H1 (cell line): ENCODE measurements around the gene KCNMA1. TPM values are rescaled to one million over a fixed set of nuclear protein-coding genes. Genes with fewer than 3 reads are reported as not detected.

Experiments used
- CTCF ChIA-PET: fragments of 300-600 bp; sonication (Branson Sonifier 250); formaldehyde crosslinking; loops from one replicate; lab custom pipeline; 2021; ENCODE audit not compliant: partially characterized antibody; lab: Charles Lee
- POLR2A ChIA-PET: fragments of 300-600 bp; sonication (Branson Sonifier 250); formaldehyde crosslinking; loops from one replicate; lab custom pipeline; 2021; ENCODE audit warnings: inconsistent platforms; ENCODE audit not compliant: partially characterized antibody; lab: Charles Lee
- DNase-seq, 2 experiments: peaks; one replicate each; pipeline versions ENCODE4 v3.0.0 to v3.0.0-alpha.2; 2010 to 2022; ENCODE audit warnings: low spot score in 2 of 2, low read depth in 1 of 2, mixed read lengths in 1 of 2
- FAIRE-seq: peaks from 2 replicates; lab custom pipeline; 2011; peaks lifted over from hg19 to GRCh38; lab: Jason Lieb, UNC
- H2AFZ ChIP-seq: 2 replicates; pipeline ENCODE4 v1.8.1; 2012; ENCODE audit warnings: low read length, inconsistent platforms
- H2AK5ac ChIP-seq: 2 replicates; pipeline ENCODE4 v1.6.1; 2013; ENCODE audit warnings: low read depth, low read length
- H2BK120ac ChIP-seq: replicated peaks from 2 replicates; pipeline ENCODE3; 2013; ENCODE audit warnings: low read depth, low read length, inconsistent platforms
- H2BK12ac ChIP-seq: 2 replicates; pipeline ENCODE4 v1.6.1; 2013; ENCODE audit warnings: low read depth, low read length
- H2BK15ac ChIP-seq: 2 replicates; pipeline ENCODE4 v1.6.1; 2013; ENCODE audit warnings: low read length
- H2BK20ac ChIP-seq: 2 replicates; pipeline ENCODE4 v1.6.1; 2013; ENCODE audit warnings: low read length
- H2BK5ac ChIP-seq: 2 replicates; pipeline ENCODE4 v1.6.1; 2013; ENCODE audit warnings: low read depth, low read length
- H3K14ac ChIP-seq: 2 replicates; pipeline ENCODE4 v1.6.1; 2013; ENCODE audit warnings: inconsistent platforms; ENCODE audit not compliant: insufficient read length
- H3K18ac ChIP-seq: 2 replicates; pipeline ENCODE4 v1.6.1; 2013; ENCODE audit warnings: low read length; ENCODE audit errors: extremely low read depth
- H3K23ac ChIP-seq: 2 replicates; pipeline ENCODE4 v1.6.1; 2013; ENCODE audit warnings: inconsistent platforms; ENCODE audit not compliant: insufficient read length
- H3K23me2 ChIP-seq: 2 replicates; pipeline ENCODE4 v1.6.1; 2013; ENCODE audit warnings: low read depth, low read length
- H3K27ac ChIP-seq: 2 replicates; pipeline ENCODE4 v1.6.1; 2011; ENCODE audit warnings: low read depth, low read length, inconsistent platforms
- H3K27me3 ChIP-seq, 4 experiments: replicated peaks in 1 of 4; 1 replicate in 1 of 4; 2 replicates in 3 of 4; pipeline versions ENCODE4 v1.6.1 to v1.8.1; 2011 to 2013; ENCODE audit warnings: low read length in 3 of 4, mild to moderate bottlenecking in 3 of 4, inconsistent platforms in 2 of 4, mixed read lengths in 2 of 4, moderate library complexity in 1 of 4; ENCODE audit not compliant: control insufficient read depth in 3 of 4, insufficient read depth in 3 of 4; ENCODE audit errors: extremely low read depth in 1 of 4
- H3K36me3 ChIP-seq, 4 experiments: 2 replicates each; pipeline versions ENCODE4 v1.6.1 to v1.8.1; 2011 to 2013; ENCODE audit warnings: mild to moderate bottlenecking in 4 of 4, low read length in 3 of 4, moderate library complexity in 2 of 4, control low read depth in 1 of 4, inconsistent platforms in 1 of 4; ENCODE audit not compliant: insufficient read depth in 4 of 4, control insufficient read depth in 2 of 4
- H3K4ac ChIP-seq: replicated peaks from 2 replicates; pipeline ENCODE3; 2013; ENCODE audit warnings: low read length, low read depth, mixed read lengths, inconsistent platforms; ENCODE audit not compliant: insufficient read length
- H3K4me1 ChIP-seq, 4 experiments: replicated peaks in 1 of 4; 1 replicate in 1 of 4; 2 replicates in 3 of 4; pipeline versions ENCODE4 v1.6.1 to v1.8.1; 2011 to 2013; ENCODE audit warnings: low read length in 3 of 4, inconsistent platforms in 2 of 4, mixed read lengths in 1 of 4; ENCODE audit not compliant: insufficient read depth in 4 of 4, control insufficient read depth in 3 of 4
- H3K4me2 ChIP-seq, 2 experiments: 2 replicates each; pipeline versions ENCODE4 v1.6.1 to v1.8.1; 2011 to 2013; ENCODE audit warnings: low read depth in 2 of 2, low read length in 2 of 2, control low read depth in 1 of 2, inconsistent platforms in 1 of 2, mild to moderate bottlenecking in 1 of 2; ENCODE audit not compliant: insufficient read depth in 1 of 2
- H3K4me3 ChIP-seq, 4 experiments: fragments of 200-600, 300-600 bp in 1 of 4; sonication (generic), shearing (Covaris generic), sonication (Bioruptor Twin) in 1 of 4; 2 replicates each; pipeline versions ENCODE4 v1.5.1 to v1.8.1; 2011 to 2016; ENCODE audit warnings: low read length in 4 of 4, low read depth in 3 of 4, control low read depth in 2 of 4, inconsistent platforms in 2 of 4, mild to moderate bottlenecking in 2 of 4, mixed read lengths in 1 of 4, moderate library complexity in 1 of 4; ENCODE audit not compliant: insufficient read depth in 2 of 4; ENCODE audit errors: extremely low read depth in 1 of 4
- H3K56ac ChIP-seq: replicated peaks from 2 replicates; pipeline ENCODE3; 2013; ENCODE audit warnings: low read depth, mild to moderate bottlenecking, mixed read lengths, low read length, inconsistent platforms; ENCODE audit not compliant: insufficient read length
- H3K79me1 ChIP-seq: 2 replicates; pipeline ENCODE4 v1.6.1; 2013; ENCODE audit warnings: low read depth, low read length, control low read depth
- H3K79me2 ChIP-seq, 2 experiments: 2 replicates each; pipeline versions ENCODE4 v1.6.1 to v1.8.1; 2012 to 2013; ENCODE audit warnings: low read length in 2 of 2, mild to moderate bottlenecking in 2 of 2, inconsistent platforms in 1 of 2; ENCODE audit not compliant: insufficient read depth in 2 of 2, control insufficient read depth in 1 of 2
- H3K9ac ChIP-seq, 4 experiments: replicated peaks in 1 of 4; 1 replicate in 1 of 4; 2 replicates in 3 of 4; pipeline versions ENCODE4 v1.6.1 to v1.8.1; 2011 to 2013; ENCODE audit warnings: low read depth in 3 of 4, low read length in 3 of 4, control low read depth in 2 of 4, mild to moderate bottlenecking in 2 of 4, moderate library complexity in 2 of 4, inconsistent platforms in 1 of 4; ENCODE audit errors: extremely low read depth in 1 of 4
- H3K9me3 ChIP-seq, 2 experiments: 2 replicates each; pipeline versions ENCODE4 v1.6.1 to v1.8.1; 2012 to 2013; ENCODE audit warnings: mild to moderate bottlenecking in 2 of 2, moderate library complexity in 2 of 2, control low read depth in 1 of 2, inconsistent platforms in 1 of 2, low read depth in 1 of 2, low read length in 1 of 2, mixed read lengths in 1 of 2; ENCODE audit not compliant: insufficient read depth in 2 of 2
- H4K20me1 ChIP-seq, 2 experiments: replicated peaks in 1 of 2; 2 replicates each; pipeline versions ENCODE3 to v1.8.1; 2011 to 2013; ENCODE audit warnings: inconsistent platforms in 2 of 2, low read length in 2 of 2, mild to moderate bottlenecking in 1 of 2; ENCODE audit not compliant: insufficient read depth in 2 of 2, control insufficient read depth in 1 of 2
- H4K5ac ChIP-seq: 2 replicates; pipeline ENCODE4 v1.6.1; 2013; ENCODE audit warnings: low read length, low read depth, mixed read lengths, inconsistent platforms; ENCODE audit not compliant: insufficient read length
- H4K8ac ChIP-seq: 2 replicates; pipeline ENCODE4 v1.8.0; 2013; ENCODE audit warnings: mild to moderate bottlenecking, moderate library complexity, low read length, inconsistent platforms; ENCODE audit not compliant: insufficient read depth; ENCODE audit errors: extremely low read depth
- H4K91ac ChIP-seq: replicated peaks from 2 replicates; pipeline ENCODE3; 2013; ENCODE audit warnings: low read length, mixed read lengths, inconsistent platforms; ENCODE audit not compliant: insufficient read length
- HDAC2 ChIP-seq, 2 experiments: fragments of 300-600 bp in 1 of 2; sonication (generic) in 1 of 2; IDR thresholded peaks; 2 replicates each; pipeline ENCODE4 v1.6.1; 2011 to 2012; ENCODE audit warnings: low read depth in 2 of 2, low read length in 2 of 2, mild to moderate bottlenecking in 2 of 2, moderate library complexity in 2 of 2, borderline replicate concordance in 1 of 2, inconsistent platforms in 1 of 2
- SIRT6 ChIP-seq: IDR thresholded peaks from one replicate; pipeline ENCODE4 v1.7.1; 2012; ENCODE audit warnings: low read length, inconsistent platforms
- WGBS, 2 experiments: shearing (Covaris generic) in 1 of 2; methylation state at CpG; one replicate each; pipeline versions ENCODE4 v1.1.6 to v1.1.7; 2013 to 2015; ENCODE audit warnings: low lambda C conversion rate in 2 of 2, mixed read lengths in 2 of 2, inconsistent platforms in 1 of 2, low coverage in 1 of 2, missing lambda C conversion rate in 1 of 2; ENCODE audit not compliant: insufficient replicate concordance in 2 of 2, insufficient coverage in 1 of 2, insufficient read length in 1 of 2; ENCODE audit errors: extremely low coverage in 1 of 2, missing lambda C conversion rate in 1 of 2; 5-methylcytosine and 5-hydroxymethylcytosine counted together
- polyA plus RNA-seq, 7 experiments: library from polyadenylated mRNA; depleted of rRNA in 3 of 7; stranded (reverse) in 5 of 7; unstranded in 2 of 7; fragments of >200 nt in 5 of 7; fragments of 200-250 nt in 2 of 7; gene quantifications; 1 replicate in 5 of 7; 2 replicates in 1 of 7; 4 replicates in 1 of 7; pipeline versions ENCODE4 v1.2.1 to v1.2.3, GENCODE V29; 2011 to 2013; ENCODE audit warnings: missing spikeins in 2 of 7, mixed read lengths in 2 of 7
- total RNA-seq: library from RNA; stranded (reverse); fragmentation: NEBNext Ultra II Directional; extraction: Animal tissue kit (Norgen Biotek cat#: 25700); gene quantifications from 2 replicates; pipeline ENCODE4 v1.2.1, GENCODE V29; 2021

KCNMA1 gene
- total and polyA plus RNA-seq, 2 of the 8 experiments (the other 6 are each of a cell fraction or from before 2014, with no cell fraction given), result 10.2 to 11.1 TPM

- no peak overlapping the region for H2BK20ac ChIP-seq
- H3K36me3 ChIP-seq, result peaks cover 0 to 1% (median 0%) of the 10 kb centered on the region in 4 experiments; a peak in 1 of 8 replicates
- H3K79me2 ChIP-seq, result no peaks in the 10 kb centered on the region
- no peak overlapping the region for H2AFZ ChIP-seq
- H3K4ac ChIP-seq, result no peak overlapping the region
- H3K23me2 ChIP-seq, result no peaks in the 10 kb centered on the region
- no peak overlapping the region for H3K18ac ChIP-seq
- H2BK15ac ChIP-seq, result no peak overlapping the region
- ChIA-PET POLR2A (no interaction called here), CTCF (interaction anchor here (1.1 to 1.8 kb wide), 4 partner anchors 13 to 353 kb away, joined by 3 to 5 read pairs (median 3); no protein-coding TSS in a partner anchor)
- no peaks in the 10 kb centered on the region for H3K4me1 ChIP-seq
- no peak overlapping the region for H2BK120ac ChIP-seq
- no peaks in the 10 kb centered on the region for H3K79me1 ChIP-seq
- no peak overlapping the region for H4K5ac ChIP-seq
- no peaks in the 10 kb centered on the region for H4K20me1 ChIP-seq
- H2BK12ac ChIP-seq, result no peak overlapping the region
- no peak overlapping the region for H3K56ac ChIP-seq
- H3K27ac ChIP-seq, result no peak overlapping the region
- FAIRE-seq, result no peak
- no peak overlapping the region for H3K4me2 ChIP-seq
- H4K91ac ChIP-seq, result no peak overlapping the region
- no peak overlapping the region for H4K8ac ChIP-seq
- H3K23ac ChIP-seq, result no peak overlapping the region
- H3K27me3 ChIP-seq, result no peaks in the 10 kb centered on the region
- WGBS, 2 experiments, result 100% methylated on average over 3 of the region's 3 CpGs; no CpG with 5 or more reads in 1 of the 2 experiments
- TF ChIP-seq HDAC2 (IDR thresholded peaks at IDR 0.05; ENCODE audit: borderline replicate concordance in 1 of 2, low read depth in 2 of 2, low read length in 2 of 2), result no peak
- TF ChIP-seq SIRT6, result no peak
- H3K14ac ChIP-seq, result no peak overlapping the region
- H3K9ac ChIP-seq, result no peak overlapping the region
- H2AK5ac ChIP-seq, result no peak overlapping the region
- no peak for DNase-seq
- no peak overlapping the region for H2BK5ac ChIP-seq
- H3K9me3 ChIP-seq, result 0 out of 4 replicates have a peak, but pooled peaks cover 0 to 2% of the 10 kb centered on the region in 2 experiments
- no peak overlapping the region for H3K4me3 ChIP-seq
Observed at GRCh38 chr10:76901701-76902100, 735.9 kb downstream of the KCNMA1 start.
